GM12878 (cell line): Measurements from ENCODE around the gene FFAR3.

Experiments used
- CREB1 ChIP-seq: IDR thresholded peaks from 2 replicates; pipeline ENCODE4 v1.6.1; 2012; ENCODE audit warnings: low read depth, mild to moderate bottlenecking, inconsistent platforms
- NR2C2 ChIP-seq: IDR thresholded peaks from 2 replicates; pipeline ENCODE4 v1.6.1; 2011; ENCODE audit warnings: borderline replicate concordance, low read depth; ENCODE audit not compliant: control insufficient read depth, insufficient read length
- SRF ChIP-seq, 2 experiments: IDR thresholded peaks; 2 replicates each; pipeline ENCODE4 v1.6.1; 2011; ENCODE audit warnings: low read depth in 2 of 2, low read length in 2 of 2, mild to moderate bottlenecking in 1 of 2, moderate library complexity in 1 of 2

GRCh38 chr19:35392742-35393715 lies 34.8 kb downstream of the FFAR3 start:
- TF ChIP-seq NR2C2 (no peak), CREB1 (no peak), SRF (IDR thresholded peaks at IDR 0.05; ENCODE audit: low read depth in 2 of 2, low read length in 2 of 2) (no peak)
